OCI-LY1 (cell line): ENCODE results near the gene SNU13.

Experiments
- CTCF ChIP-seq: fragments of 200-600 bp; sonication (generic), shearing (Covaris generic); IDR thresholded peaks from 2 replicates; pipeline ENCODE4 v1.5.1; 2017; ENCODE audit warnings: mild to moderate bottlenecking, antibody characterized with exemption, low read length, moderate library complexity, mixed read lengths
- EZH2 ChIP-seq: fragments of 200-600 bp; sonication (generic), shearing (Covaris generic); IDR thresholded peaks from 2 replicates; pipeline ENCODE4 v1.8.0; 2017; ENCODE audit warnings: borderline replicate concordance, mixed run types, mild to moderate bottlenecking, antibody characterized with exemption, low read length, moderate library complexity, mixed read lengths

- TF ChIP-seq EZH2 (no peak), CTCF (no peak)
Measured at GRCh38 chr22:41638124-41638523, 50.5 kb downstream of the SNU13 start.
